GM12878 (cell line): ENCODE measurements around the gene ZNF225.

Experiments
- CTCF ChIP-seq, 3 experiments: IDR thresholded peaks in 2 of 3; conservative IDR thresholded peaks in 1 of 3; 2 replicates each; pipeline ENCODE4 v1.5.1; 2011; ENCODE audit warnings: low read depth in 3 of 3, low read length in 3 of 3, mild to moderate bottlenecking in 3 of 3, control low read depth in 2 of 3, moderate library complexity in 2 of 3, inconsistent platforms in 1 of 3, mixed read lengths in 1 of 3; ENCODE audit not compliant: control insufficient read depth in 2 of 3, insufficient read depth in 1 of 3; ENCODE audit errors: extremely low read depth in 1 of 3
- EZH2 ChIP-seq: IDR thresholded peaks from 2 replicates; pipeline ENCODE4 v1.6.1; 2012; ENCODE audit warnings: low read depth, mild to moderate bottlenecking, control low read depth, inconsistent platforms, low read length, borderline replicate concordance; ENCODE audit not compliant: control insufficient read depth
- JUNB ChIP-seq: IDR thresholded peaks from 2 replicates; pipeline ENCODE4 v1.6.1; 2016; ENCODE audit warnings: antibody characterized with exemption, mild to moderate bottlenecking
- NFYB ChIP-seq: IDR thresholded peaks from 2 replicates; pipeline ENCODE4 v1.6.1; 2011; ENCODE audit warnings: low read depth, mild to moderate bottlenecking, low read length, improper control_type of control experiment, moderate library complexity; ENCODE audit not compliant: insufficient read depth
- POLR2AphosphoS5 ChIP-seq: IDR thresholded peaks from 2 replicates; pipeline ENCODE4 v1.6.1; 2011; ENCODE audit warnings: mild to moderate bottlenecking, low read length, inconsistent platforms
- RCOR1 ChIP-seq: conservative IDR thresholded peaks from 2 replicates; pipeline ENCODE4 v1.6.1; 2012; ENCODE audit warnings: low read depth, low read length, improper control_type of control experiment
- RFX5 ChIP-seq: IDR thresholded peaks from 2 replicates; pipeline ENCODE4 v1.6.1; 2011; ENCODE audit warnings: low read depth, low read length, improper control_type of control experiment
- SMAD1 ChIP-seq: fragments of 450-650 bp; IDR thresholded peaks from 2 replicates; pipeline ENCODE4 v1.6.1; 2018; ENCODE audit warnings: mild to moderate bottlenecking, low read depth; ENCODE audit not compliant: partially characterized antibody
- TAF1 ChIP-seq: IDR thresholded peaks from 2 replicates; pipeline ENCODE4 v1.6.1; 2011; ENCODE audit warnings: mild to moderate bottlenecking, low read depth, low read length, borderline replicate concordance
- USF2 ChIP-seq: IDR thresholded peaks from 2 replicates; pipeline ENCODE4 v1.6.1; 2011; ENCODE audit warnings: low read depth, low read length, improper control_type of control experiment, borderline replicate concordance

GRCh38 chr19:44112802-44113137, 429 bp upstream of the ZNF225 start:
- TF ChIP-seq POLR2AphosphoS5 = no peak
- no peak for TF ChIP-seq TAF1
- TF ChIP-seq SMAD1 = no peak
- TF ChIP-seq CTCF (IDR thresholded peaks at IDR 0.05 in 2 of 3, conservative IDR thresholded peaks at IDR 0.05 in 1 of 3; ENCODE audit: control insufficient read depth in 2 of 3, extremely low read depth in 1 of 3, insufficient read depth in 1 of 3, low read depth in 3 of 3, low read length in 3 of 3) = no peak
- no peak for TF ChIP-seq RCOR1
- no peak for TF ChIP-seq EZH2
- TF ChIP-seq NFYB = no peak
- no peak for TF ChIP-seq JUNB
- TF ChIP-seq RFX5 = no peak
- no peak for TF ChIP-seq USF2
